NAMALWA (cell line): ENCODE results near the gene PTPRN2.
"Not testable (repeated sequence)": the region's sequence is repeated elsewhere in the genome, so short reads cannot be mapped to it uniquely, and the experiment has no call there.

ENCODE experiments used
- DNase-seq: peaks from one replicate; pipeline ENCODE4 v3.0.0-alpha.2; 2015; ENCODE audit warnings: low spot score

Gene PTPRN2

DNA sequence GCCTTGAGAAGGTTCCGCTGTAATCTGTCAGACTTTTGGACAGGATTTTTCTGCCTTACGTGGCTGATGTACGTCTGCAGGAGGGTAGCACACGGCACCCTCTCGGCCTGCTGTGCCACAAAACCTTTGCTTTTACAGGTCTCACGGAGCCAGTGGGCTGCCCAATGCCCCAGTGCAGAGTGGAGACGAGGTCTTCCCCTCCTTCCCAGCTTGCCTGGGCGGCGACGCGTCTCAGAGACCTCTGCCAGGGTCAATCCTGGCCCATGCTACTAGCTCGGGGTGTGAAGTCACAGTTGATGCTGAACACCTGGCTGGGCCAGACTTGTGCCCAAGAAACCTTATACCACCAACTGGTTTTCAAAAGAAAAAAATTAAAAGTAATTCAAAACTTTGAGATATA lies 724.4 kb downstream of the PTPRN2 start:
- DNase-seq = no peak

- no peak for DNase-seq
Measured at GRCh38 chr7:157862731-157863130, 724.9 kb downstream of the PTPRN2 start.

DNA sequence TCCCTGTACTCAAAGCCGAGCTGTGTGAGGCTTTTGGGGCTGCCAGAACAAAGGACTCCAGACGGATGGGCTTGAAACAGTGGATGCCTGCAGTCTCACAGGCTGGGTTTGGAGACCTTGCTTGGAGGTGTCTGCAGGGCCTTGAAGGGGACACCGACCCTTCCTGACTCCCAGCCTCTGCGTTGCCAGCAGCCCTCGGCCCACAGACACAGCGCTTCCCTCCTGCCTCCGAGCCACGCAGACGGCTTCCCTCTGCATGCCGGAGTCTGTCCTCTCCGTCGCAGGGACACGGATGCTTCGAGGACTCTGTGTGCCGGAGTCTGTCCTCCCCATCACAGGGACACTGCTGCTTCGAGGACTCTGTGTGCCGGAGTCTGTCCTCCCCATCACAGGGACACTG lies 726.1 kb downstream of the PTPRN2 start:
- no peak for DNase-seq

- no peak for DNase-seq
Measured at GRCh38 chr7:157861031-157861491, 726.6 kb downstream of the PTPRN2 start.

GRCh38 chr7:157860406-157860805 lies 727.2 kb downstream of the PTPRN2 start:
- DNase-seq = no peak

DNA sequence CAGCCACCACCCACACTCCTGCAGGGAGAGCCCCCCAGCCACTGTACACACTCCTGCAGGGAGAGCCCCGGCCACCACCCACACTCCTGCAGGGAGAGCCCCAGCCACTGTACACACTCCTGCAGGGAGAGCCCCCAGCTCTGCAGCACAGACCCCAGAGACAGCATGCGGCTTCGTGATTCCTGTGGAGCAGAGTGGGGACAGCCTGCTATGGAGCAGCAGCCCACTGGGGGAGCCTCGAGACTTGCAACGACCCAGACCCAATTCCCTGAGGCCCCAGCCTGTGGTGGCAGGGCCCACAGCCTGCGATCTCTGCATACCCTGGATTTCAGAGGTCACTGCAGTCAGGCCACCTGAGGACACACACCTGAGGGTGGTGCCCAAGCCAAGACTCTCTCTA lies 727.7 kb downstream of the PTPRN2 start:
- DNase-seq = no peak

DNA sequence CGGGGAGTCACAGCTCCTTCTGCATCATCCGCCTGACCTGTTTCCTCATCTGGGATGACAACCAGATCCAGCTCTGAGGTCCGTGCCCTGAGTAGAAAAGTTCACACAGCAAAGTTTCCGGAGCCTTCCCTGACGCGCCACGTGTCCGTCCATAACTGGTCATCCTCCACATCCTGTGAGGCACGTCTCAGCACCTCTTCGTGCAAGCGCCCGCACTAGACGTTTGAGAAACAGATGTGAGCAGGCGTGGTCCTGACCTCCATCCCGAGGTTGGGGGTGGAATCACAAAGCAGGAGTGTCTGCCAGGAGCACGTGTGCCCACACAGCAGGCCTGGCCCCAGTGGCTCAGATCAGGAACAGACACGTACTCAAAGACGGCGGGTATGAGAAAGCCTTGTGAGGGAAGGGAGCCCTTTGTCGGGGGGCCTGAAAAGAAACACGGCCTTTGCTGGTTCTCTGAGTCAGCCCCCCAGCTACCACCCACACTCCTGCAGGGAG lies 730.0 kb downstream of the PTPRN2 start:
- DNase-seq = no peak

GRCh38 chr7:157856873-157857577 lies 730.6 kb downstream of the PTPRN2 start:
- DNase-seq = no peak

- DNase-seq = no peak
Measured at GRCh38 chr7:157855452-157856213, 732.0 kb downstream of the PTPRN2 start.

- DNase-seq = no peak
Measured at GRCh38 chr7:157855016-157855415, 732.6 kb downstream of the PTPRN2 start.

GRCh38 chr7:157854066-157854891 lies 733.3 kb downstream of the PTPRN2 start:
- no peak for DNase-seq

- DNase-seq = no peak
Measured at GRCh38 chr7:157853789-157854065, 733.9 kb downstream of the PTPRN2 start.

GRCh38 chr7:157853076-157853788 lies 734.4 kb downstream of the PTPRN2 start:
- no peak for DNase-seq

DNA sequence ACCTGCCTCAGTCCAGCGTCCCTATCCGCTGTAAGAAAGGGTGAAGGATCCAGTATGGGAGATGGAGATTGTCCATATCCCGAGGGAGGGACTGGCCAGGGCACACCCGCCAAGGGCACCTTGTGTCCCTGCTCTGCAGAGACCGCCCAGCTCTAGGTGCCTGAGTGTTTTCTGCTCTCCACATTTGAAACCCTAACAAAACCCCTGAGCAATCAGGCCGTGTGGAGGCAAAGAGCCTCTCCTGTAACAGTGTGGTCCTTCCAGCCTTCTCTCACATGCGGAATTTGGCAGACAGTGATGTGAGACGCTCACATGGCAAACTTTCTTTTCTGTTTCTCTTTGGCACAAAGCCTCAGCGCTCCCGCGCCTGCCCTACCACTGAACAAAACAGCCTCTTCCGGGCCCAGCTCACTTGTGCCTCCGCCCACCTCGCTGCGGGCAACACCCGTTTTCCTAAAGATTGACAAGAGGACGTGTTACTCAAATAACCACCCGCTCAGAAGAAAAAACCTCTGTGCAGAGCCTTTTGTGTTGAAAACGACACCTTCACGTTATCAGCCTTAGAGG lies 736.0 kb downstream of the PTPRN2 start:
- no peak for DNase-seq

DNA sequence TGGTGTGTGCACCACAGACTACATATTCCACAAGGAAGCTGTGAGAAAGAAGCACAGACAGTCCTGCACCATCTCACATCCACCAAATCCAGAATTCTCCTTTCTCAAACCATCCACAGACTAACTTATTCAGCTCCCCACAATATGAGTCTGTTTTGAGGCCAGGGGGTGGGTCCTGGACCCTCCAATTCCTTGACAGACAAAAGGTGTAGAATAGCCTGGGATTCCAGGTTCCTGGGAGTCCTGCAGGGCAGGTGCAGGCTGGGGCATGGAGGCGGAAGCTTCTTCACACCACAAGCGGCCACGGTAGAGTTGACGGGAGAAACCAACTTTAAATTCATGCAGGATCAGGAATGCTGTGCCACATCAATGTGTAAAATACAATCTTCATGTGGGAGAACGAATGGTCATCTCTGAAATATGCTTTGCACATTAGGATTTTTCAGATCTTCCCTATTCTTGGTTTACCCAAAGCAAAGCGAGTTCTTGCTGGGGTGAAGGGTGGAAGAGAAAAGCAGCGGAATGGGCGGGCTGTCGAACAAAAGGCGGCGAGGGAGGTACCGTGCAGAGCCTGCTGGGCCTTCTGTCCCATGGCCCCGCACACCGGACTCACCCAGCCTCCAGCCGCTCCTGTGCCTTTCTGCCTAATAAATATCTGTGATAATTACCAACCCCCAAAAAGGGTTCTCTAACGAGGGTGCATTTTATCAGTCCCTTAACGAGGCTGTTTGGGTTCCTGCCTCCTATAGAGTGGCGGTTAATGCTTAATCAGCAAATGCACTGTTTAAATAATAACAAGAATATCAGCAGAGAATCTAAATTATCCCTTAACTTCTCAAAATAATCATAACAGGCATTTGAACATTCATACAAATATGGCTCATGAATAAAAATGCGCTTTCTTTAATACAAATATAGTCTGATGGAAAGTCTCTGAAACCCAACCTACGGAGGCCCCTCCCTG lies 736.9 kb downstream of the PTPRN2 start:
- no peak for DNase-seq

DNA sequence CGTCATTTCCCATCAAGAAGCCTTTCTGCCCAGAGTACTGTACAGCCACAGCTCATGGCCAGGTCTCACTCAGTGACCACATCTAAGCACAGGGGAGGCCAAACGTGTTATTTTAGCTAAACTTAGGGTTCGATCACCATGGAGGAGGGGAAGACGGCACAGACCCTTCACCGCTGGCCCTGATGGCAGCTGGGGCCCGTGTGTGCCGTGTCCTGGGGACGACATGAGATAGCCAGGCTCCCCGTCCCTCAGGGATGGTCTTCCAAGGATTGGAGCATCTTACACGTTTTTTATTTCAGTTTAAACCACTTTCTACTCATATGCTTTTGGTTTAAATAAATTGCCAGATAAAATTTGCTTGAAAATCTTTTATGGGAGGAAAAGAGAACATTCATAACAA lies 737.9 kb downstream of the PTPRN2 start:
- DNase-seq = no peak

- no peak for DNase-seq
Measured at GRCh38 chr7:157849341-157849596, 738.4 kb downstream of the PTPRN2 start.

- DNase-seq = no peak
Measured at GRCh38 chr7:157848508-157849340, 738.9 kb downstream of the PTPRN2 start.

GRCh38 chr7:157847756-157848487 lies 739.7 kb downstream of the PTPRN2 start:
- not testable (repeated sequence) for DNase-seq
